K562 (cell line): ENCODE measurements around the gene PSMD11. TPM values are rescaled to one million over a fixed set of nuclear protein-coding genes. Genes with fewer than 3 reads are reported as not detected.

ENCODE experiments used
- CBX5 ChIP-seq: IDR thresholded peaks from 2 replicates; pipeline ENCODE4 v1.6.1; 2014; ENCODE audit warnings: low read depth, borderline replicate concordance
- DDX20 ChIP-seq: fragments of 450-650 bp; IDR thresholded peaks from 2 replicates; pipeline ENCODE4 v1.6.1; 2016; ENCODE audit warnings: missing genetic modification characterization, low read depth, mild to moderate bottlenecking, missing compliant biosample characterization, moderate library complexity
- E2F6 ChIP-seq, 2 experiments: IDR thresholded peaks; 2 replicates each; pipeline ENCODE4 v1.6.1; 2011; ENCODE audit warnings: borderline replicate concordance in 1 of 2, control low read depth in 1 of 2, low read depth in 1 of 2, low read length in 1 of 2, mild to moderate bottlenecking in 1 of 2, mixed read lengths in 1 of 2, moderate library complexity in 1 of 2; ENCODE audit not compliant: insufficient read depth in 1 of 2, insufficient read length in 1 of 2, poor library complexity in 1 of 2, severe bottlenecking in 1 of 2; ENCODE audit errors: extremely low read depth in 1 of 2
- GATAD2A ChIP-seq: fragments of 450-650 bp; IDR thresholded peaks from 2 replicates; pipeline ENCODE4 v1.6.1; 2017
- HINFP ChIP-seq: fragments of 450-650 bp; conservative IDR thresholded peaks from 2 replicates; pipeline ENCODE4 v1.6.1; 2016; ENCODE audit warnings: missing genetic modification characterization, low read depth, mild to moderate bottlenecking, control low read depth, missing compliant biosample characterization
- JUNB ChIP-seq: fragments of 450-650 bp; formaldehyde crosslinking; conservative IDR thresholded peaks from 2 replicates; pipeline ENCODE4 v1.4.0; 2020; ENCODE audit warnings: mild to moderate bottlenecking
- KLF16 ChIP-seq: IDR thresholded peaks from 2 replicates; pipeline ENCODE4 v1.6.1; 2016; ENCODE audit warnings: antibody characterized with exemption
- L3MBTL2 ChIP-seq: fragments of 450-650 bp; IDR thresholded peaks from 2 replicates; pipeline ENCODE4 v1.6.1; 2016; ENCODE audit warnings: mild to moderate bottlenecking, moderate library complexity
- MTF1 ChIP-seq: fragments of 250-450 bp; sonication (Bioruptor Pico); IDR thresholded peaks from 2 replicates; pipeline ENCODE4 v1.9.0; 2021; ENCODE audit warnings: moderate library complexity, mild to moderate bottlenecking, inconsistent platforms, borderline replicate concordance
- RUNX1 ChIP-seq: sonication (generic); IDR thresholded peaks from 2 replicates; pipeline ENCODE4 v1.6.1; 2016; ENCODE audit warnings: antibody characterized with exemption, low read depth
- SOX6 ChIP-seq: fragments of 450-650 bp; IDR thresholded peaks from 2 replicates; pipeline ENCODE4 v1.6.1; 2014; ENCODE audit warnings: mild to moderate bottlenecking
- TFE3 ChIP-seq: fragments of 450-650 bp; formaldehyde crosslinking; IDR thresholded peaks from 2 replicates; pipeline ENCODE4 v1.4.0; 2020; ENCODE audit warnings: mild to moderate bottlenecking, mixed read lengths
- YBX1 ChIP-seq: fragments of 450-650 bp; IDR thresholded peaks from 2 replicates; pipeline ENCODE4 v1.7.1; 2016; ENCODE audit warnings: mild to moderate bottlenecking
- ZNF780A ChIP-seq: fragments of 250-450 bp; sonication (Bioruptor Pico); IDR thresholded peaks from 2 replicates; pipeline ENCODE4 v1.5.0; 2021; ENCODE audit warnings: mild to moderate bottlenecking
- polyA plus RNA-seq, 8 experiments: library from polyadenylated mRNA; depleted of rRNA in 4 of 8; stranded (reverse) in 5 of 8; unstranded in 3 of 8; fragments of >200 nt; fragmentation: Nextera tagmentation in 2 of 8; fragmentation: Illumina TruSeq in 1 of 8; extraction: Ambion mirVana in 2 of 8; extraction: Trizol in 1 of 8; gene quantifications; 2 replicates each; pipeline versions ENCODE4 v1.2.1 to v1.2.3, GENCODE V29; 2011 to 2014; ENCODE audit warnings: inconsistent platforms in 1 of 8, missing spikeins in 1 of 8
- total RNA-seq, 7 experiments: library from RNA; depleted of rRNA in 6 of 7; stranded (reverse); fragments of >200 nt in 6 of 7; fragmentation: Illumina TruSeq in 2 of 7; extraction: Trizol in 2 of 7; gene quantifications; 2 replicates each; pipeline versions ENCODE4 v1.2.1 to v1.2.3, GENCODE V29; 2011 to 2021; ENCODE audit warnings: low replicate concordance in 1 of 7
- TF ChIP-seq, protein P1 (sequence below), 3 experiments: fragments of 200-800 bp in 1 of 3; fragments of 250-450 bp in 1 of 3; fragments of 450-650 bp in 1 of 3; sonication (Bioruptor Pico) in 1 of 3; sonication (Bioruptor generic) in 1 of 3; formaldehyde crosslinking in 1 of 3; IDR thresholded peaks; 2 replicates each; pipeline versions ENCODE4 v1.6.1 to v1.8.0; 2016 to 2022; ENCODE audit warnings: mild to moderate bottlenecking in 2 of 3, missing genetic modification characterization in 2 of 3, missing compliant biosample characterization in 1 of 3, moderate library complexity in 1 of 3
- TF ChIP-seq, protein P2 (sequence below): fragments of 250-450 bp; sonication (Bioruptor Pico); IDR thresholded peaks from 2 replicates; pipeline ENCODE4 v1.4.0; 2020; ENCODE audit warnings: mild to moderate bottlenecking

Gene PSMD11
- total and polyA plus RNA-seq, 9 of the 15 experiments (the other 6 are each of a cell fraction or from before 2014, with no cell fraction given), result 104 to 378 (median 158) TPM

GRCh38 chr17:32444301-32445073 is at the start of gene PSMD11 (continued):
- TF ChIP-seq, protein P1, sequence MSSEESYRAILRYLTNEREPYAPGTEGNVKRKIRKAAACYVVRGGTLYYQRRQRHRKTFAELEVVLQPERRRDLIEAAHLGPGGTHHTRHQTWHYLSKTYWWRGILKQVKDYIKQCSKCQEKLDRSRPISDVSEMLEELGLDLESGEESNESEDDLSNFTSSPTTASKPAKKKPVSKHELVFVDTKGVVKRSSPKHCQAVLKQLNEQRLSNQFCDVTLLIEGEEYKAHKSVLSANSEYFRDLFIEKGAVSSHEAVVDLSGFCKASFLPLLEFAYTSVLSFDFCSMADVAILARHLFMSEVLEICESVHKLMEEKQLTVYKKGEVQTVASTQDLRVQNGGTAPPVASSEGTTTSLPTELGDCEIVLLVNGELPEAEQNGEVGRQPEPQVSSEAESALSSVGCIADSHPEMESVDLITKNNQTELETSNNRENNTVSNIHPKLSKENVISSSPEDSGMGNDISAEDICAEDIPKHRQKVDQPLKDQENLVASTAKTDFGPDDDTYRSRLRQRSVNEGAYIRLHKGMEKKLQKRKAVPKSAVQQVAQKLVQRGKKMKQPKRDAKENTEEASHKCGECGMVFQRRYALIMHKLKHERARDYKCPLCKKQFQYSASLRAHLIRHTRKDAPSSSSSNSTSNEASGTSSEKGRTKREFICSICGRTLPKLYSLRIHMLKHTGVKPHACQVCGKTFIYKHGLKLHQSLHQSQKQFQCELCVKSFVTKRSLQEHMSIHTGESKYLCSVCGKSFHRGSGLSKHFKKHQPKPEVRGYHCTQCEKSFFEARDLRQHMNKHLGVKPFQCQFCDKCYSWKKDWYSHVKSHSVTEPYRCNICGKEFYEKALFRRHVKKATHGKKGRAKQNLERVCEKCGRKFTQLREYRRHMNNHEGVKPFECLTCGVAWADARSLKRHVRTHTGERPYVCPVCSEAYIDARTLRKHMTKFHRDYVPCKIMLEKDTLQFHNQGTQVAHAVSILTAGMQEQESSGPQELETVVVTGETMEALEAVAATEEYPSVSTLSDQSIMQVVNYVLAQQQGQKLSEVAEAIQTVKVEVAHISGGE (CRISPR knock-in tag; IDR thresholded peaks at IDR 0.05), result peak; percentile 91 to 99 (median 96); a peak in 5 of 6 replicates
- TF ChIP-seq MTF1 (CRISPR knock-in tag) (no peak), KLF16 (0 out of 2 replicates have a peak, but pooled peaks have one; percentile 40), HINFP (tag) (no peak), GATAD2A (peak; percentile 27; the same call in 1 of the 2 replicates), YBX1 (no peak), L3MBTL2 (peak; percentile 41; the same call in 1 of the 2 replicates), TFE3 (CRISPR knock-in tag) (no peak), CBX5 (no peak), DDX20 (no peak), ZNF780A (CRISPR knock-in tag) (no peak), SOX6 (peak; percentile 51; the same call in 1 of the 2 replicates), JUNB (CRISPR knock-in tag) (no peak), RUNX1 (no peak), E2F6 (IDR thresholded peaks at IDR 0.05; ENCODE audit: borderline replicate concordance in 1 of 2, extremely low read depth in 1 of 2, insufficient read depth in 1 of 2, insufficient read length in 1 of 2, low read depth in 1 of 2, low read length in 1 of 2, poor library complexity in 1 of 2, severe bottlenecking in 1 of 2) (peak; percentile 12 to 63)
- TF ChIP-seq, protein P2, sequence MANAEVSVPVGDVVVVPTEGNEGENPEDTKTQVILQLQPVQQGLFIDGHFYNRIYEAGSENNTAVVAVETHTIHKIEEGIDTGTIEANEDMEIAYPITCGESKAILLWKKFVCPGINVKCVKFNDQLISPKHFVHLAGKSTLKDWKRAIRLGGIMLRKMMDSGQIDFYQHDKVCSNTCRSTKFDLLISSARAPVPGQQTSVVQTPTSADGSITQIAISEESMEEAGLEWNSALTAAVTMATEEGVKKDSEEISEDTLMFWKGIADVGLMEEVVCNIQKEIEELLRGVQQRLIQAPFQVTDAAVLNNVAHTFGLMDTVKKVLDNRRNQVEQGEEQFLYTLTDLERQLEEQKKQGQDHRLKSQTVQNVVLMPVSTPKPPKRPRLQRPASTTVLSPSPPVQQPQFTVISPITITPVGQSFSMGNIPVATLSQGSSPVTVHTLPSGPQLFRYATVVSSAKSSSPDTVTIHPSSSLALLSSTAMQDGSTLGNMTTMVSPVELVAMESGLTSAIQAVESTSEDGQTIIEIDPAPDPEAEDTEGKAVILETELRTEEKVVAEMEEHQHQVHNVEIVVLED (CRISPR knock-in tag), result peak; percentile 81
